HUES48 (cell line): ENCODE results near the gene TEX19.
"Not testable (repeated sequence)": the region's sequence is repeated elsewhere in the genome, so short reads cannot be mapped to it uniquely, and the experiment has no call there.

Experiments used
- H3K27ac ChIP-seq: one replicate; pipeline ENCODE4 v1.7.0; 2013; ENCODE audit warnings: low read depth, low read length, inconsistent platforms
- H3K27me3 ChIP-seq: 2 replicates; pipeline ENCODE4 v1.6.1; 2013; ENCODE audit warnings: mild to moderate bottlenecking, low read length; ENCODE audit not compliant: control insufficient read depth, insufficient read depth
- H3K36me3 ChIP-seq: 2 replicates; pipeline ENCODE4 v1.6.1; 2013; ENCODE audit warnings: low read length; ENCODE audit not compliant: control insufficient read depth, insufficient read depth
- H3K4me1 ChIP-seq: 2 replicates; pipeline ENCODE4 v1.6.1; 2013; ENCODE audit warnings: mild to moderate bottlenecking, low read length; ENCODE audit not compliant: control insufficient read depth, insufficient read depth
- H3K4me3 ChIP-seq: 2 replicates; pipeline ENCODE4 v1.5.1; 2013; ENCODE audit warnings: mild to moderate bottlenecking, low read depth, low read length
- H3K9ac ChIP-seq: 2 replicates; pipeline ENCODE4 v1.6.1; 2013; ENCODE audit warnings: mild to moderate bottlenecking, low read depth, low read length, moderate library complexity
- H3K9me3 ChIP-seq: 2 replicates; pipeline ENCODE4 v1.6.1; 2013; ENCODE audit warnings: low read length; ENCODE audit not compliant: control insufficient read depth, insufficient read depth

The TEX19 gene

DNA sequence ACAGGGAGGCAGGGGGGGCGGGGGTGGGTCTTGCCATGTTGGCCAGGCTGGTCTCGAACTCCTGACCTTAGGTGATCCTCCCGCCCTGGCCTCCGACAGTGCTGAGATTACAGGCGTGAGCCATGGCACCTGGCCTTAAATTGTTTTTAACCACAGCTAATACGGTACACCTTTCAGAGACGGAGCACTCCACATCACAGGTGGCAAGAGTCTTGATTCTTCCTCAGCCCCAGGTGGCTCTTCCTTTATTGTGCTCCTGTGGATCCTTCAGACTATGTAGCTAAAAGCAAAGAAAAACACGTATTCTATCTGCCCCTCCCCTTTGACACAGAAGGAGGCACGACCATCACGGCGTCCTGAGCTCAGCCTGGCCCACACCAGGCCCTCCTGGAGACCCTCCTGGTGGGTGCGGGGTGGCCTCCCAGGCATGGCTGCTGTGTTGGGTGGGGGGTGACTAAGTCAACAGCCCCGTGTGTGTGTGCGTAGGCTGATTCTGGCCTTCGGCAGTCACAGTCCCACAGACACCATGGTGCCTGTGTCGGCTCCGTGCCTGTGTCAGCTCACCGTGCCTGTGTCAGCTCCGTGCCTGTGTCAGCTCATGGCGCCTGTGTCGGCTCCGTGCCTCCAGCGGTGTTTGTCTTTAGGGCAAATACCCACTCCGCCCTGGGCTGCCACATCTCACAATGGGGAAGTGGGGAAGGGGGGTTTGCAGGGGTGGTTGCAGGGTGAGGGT is 14.7 kb upstream of the TEX19 start:
- Histone ChIP-seq H3K27me3 (peaks cover 3% of the 10 kb centered on the region; the same call in 1 of the 2 replicates), H3K4me1 (peaks cover 3% of the 10 kb centered on the region; the same call in 1 of the 2 replicates), H3K36me3 (no peaks in the 10 kb centered on the region), H3K9me3 (no peaks in the 10 kb centered on the region), H3K9ac (no peak overlapping the region), H3K27ac (no peak overlapping the region), H3K4me3 (no peak overlapping the region)

GRCh38 chr17:82345151-82345976 is 13.7 kb upstream of the TEX19 start:
- H3K9me3 ChIP-seq = no peaks in the 10 kb centered on the region

DNA sequence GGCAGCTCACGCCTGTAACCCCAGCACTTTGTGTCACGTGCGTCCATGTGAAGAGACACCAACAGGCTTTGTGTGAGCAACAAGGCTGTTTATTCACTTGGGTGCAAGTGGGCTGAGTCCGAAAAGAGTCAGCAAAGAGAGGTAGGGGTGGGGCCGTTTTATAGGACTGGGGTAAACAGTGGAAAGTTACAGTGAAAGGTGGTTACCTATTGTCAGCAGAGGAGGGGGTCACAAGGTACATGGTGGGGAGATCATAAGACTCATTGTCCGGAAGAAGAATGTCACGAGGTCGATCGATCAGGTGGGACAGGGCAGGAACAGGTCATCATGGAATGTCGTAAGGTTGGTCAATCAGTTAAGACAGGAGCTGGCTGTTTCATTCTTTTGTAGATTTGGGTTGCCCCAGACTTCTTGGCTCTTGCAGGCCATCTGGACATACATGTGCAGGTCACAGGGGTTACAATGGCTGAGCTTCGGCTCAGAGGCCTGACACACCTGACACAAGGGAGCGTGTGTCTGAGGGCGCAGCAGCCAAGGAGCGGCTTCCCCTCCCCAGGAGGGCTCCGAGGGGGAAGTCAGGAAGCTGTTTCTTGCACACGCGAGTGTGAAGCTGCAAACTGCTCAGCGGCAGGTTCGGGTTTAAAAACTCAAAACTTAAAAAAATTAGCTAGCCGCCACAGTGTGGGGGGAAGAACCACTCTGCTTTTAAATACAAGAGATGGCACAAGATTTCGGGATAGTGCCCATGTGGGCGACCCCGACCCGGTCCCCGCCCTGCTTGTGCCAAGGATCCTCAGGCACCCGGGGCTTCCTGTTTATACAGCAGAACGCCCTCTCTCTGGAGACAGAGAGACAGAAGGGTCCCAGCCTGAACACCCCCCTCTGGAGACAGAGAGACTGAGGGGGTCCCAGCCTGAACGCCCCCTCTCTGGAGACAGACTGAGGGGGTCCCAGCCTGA is 12.4 kb upstream of the TEX19 start:
- H3K4me3 ChIP-seq = no peak overlapping the region
- no peak overlapping the region for H3K9ac ChIP-seq
- H3K27ac ChIP-seq = no peak overlapping the region

More at GRCh38 chr17:82345151-82345976, 13.7 kb upstream of the TEX19 start:
- H3K27me3 ChIP-seq = no peaks in the 10 kb centered on the region
- H3K27ac ChIP-seq = no peak overlapping the region
- H3K4me3 ChIP-seq = no peak overlapping the region
- H3K4me1 ChIP-seq = no peaks in the 10 kb centered on the region
- no peak overlapping the region for H3K9ac ChIP-seq
- H3K36me3 ChIP-seq = no peaks in the 10 kb centered on the region

DNA sequence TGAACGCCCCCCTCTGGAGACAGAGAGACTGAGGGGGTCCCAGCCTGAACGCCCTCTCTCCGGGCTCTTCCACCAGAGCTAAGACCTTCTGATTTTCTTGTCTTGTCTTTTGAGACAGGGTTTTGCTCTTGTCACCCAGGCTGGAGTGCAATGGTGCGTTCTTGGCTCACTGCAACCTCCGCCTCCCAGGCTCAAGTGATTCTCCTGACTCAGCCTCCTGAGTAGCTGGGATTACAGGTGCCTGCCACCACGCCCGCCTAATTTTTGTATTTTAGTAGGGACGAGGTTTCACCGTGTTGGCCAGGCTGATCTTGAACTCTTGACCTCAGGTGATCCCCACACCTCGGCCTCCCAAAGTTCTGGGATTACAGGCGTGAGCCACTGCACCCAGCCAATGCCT is 11.1 kb upstream of the TEX19 start:
- H3K4me3 ChIP-seq, H3K36me3 ChIP-seq, H3K27me3 ChIP-seq, H3K27ac ChIP-seq, H3K4me1 ChIP-seq, H3K9me3 ChIP-seq, H3K9ac ChIP-seq: not testable (repeated sequence)

More for the DNA sequence above, 12.4 kb upstream of the TEX19 start:
- no peaks in the 10 kb centered on the region for H3K27me3 ChIP-seq
- no peaks in the 10 kb centered on the region for H3K36me3 ChIP-seq
- H3K4me1 ChIP-seq = no peaks in the 10 kb centered on the region
- no peaks in the 10 kb centered on the region for H3K9me3 ChIP-seq

DNA sequence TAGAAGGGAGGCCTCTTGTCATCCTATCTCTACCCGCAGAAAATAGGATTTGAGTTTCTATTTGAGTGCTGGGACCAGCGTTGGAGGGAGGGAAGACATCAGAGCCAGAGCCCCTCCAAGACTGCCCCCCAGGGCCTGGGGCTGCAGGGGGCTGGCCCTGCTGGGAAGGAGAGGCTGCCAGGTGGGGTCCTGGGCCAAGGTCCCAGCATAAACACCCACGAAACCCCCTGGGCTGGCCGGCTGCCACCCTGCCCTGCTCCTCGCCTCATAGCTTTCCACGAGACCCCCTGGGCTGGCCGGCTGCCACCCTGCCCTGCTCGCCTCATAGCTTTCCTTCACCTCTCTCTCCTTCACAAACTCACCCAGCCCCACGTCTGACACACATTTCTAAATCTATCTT is 10.6 kb upstream of the TEX19 start:
- Histone ChIP-seq H3K9me3 (no peaks in the 10 kb centered on the region), H3K36me3 (no peaks in the 10 kb centered on the region), H3K4me1 (no peaks in the 10 kb centered on the region), H3K4me3 (no peak overlapping the region), H3K27ac (no peak overlapping the region), H3K9ac (no peak overlapping the region), H3K27me3 (no peaks in the 10 kb centered on the region)

DNA sequence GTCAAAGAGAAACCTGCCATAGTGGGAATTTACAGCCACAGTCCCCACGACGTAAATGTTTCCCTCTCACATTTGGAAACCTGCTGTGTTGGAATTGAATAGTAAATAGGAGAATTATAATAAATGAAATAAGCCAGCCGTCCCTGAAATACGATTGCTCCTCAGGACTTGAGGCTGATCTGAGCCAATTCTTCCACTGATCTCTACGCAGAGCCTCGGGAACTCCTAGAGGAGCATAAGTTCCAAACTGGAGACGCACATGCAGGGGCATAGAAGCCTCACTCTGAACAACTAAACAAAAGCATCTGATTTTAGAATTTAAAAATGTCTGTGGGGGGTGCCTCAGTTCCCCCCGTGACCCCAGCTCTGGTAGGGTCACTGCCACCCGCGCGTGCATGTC is 10.2 kb upstream of the TEX19 start:
- Histone ChIP-seq H3K36me3 (no peaks in the 10 kb centered on the region), H3K27me3 (no peaks in the 10 kb centered on the region), H3K9me3 (no peaks in the 10 kb centered on the region), H3K27ac (no peak overlapping the region), H3K9ac (no peak overlapping the region), H3K4me1 (no peaks in the 10 kb centered on the region), H3K4me3 (no peak overlapping the region)

- H3K9me3 ChIP-seq = no peaks in the 10 kb centered on the region
- H3K9ac ChIP-seq = no peak overlapping the region
- no peaks in the 10 kb centered on the region for H3K36me3 ChIP-seq
- no peaks in the 10 kb centered on the region for H3K4me1 ChIP-seq
- H3K4me3 ChIP-seq = no peak overlapping the region
- H3K27me3 ChIP-seq = no peaks in the 10 kb centered on the region
- no peak overlapping the region for H3K27ac ChIP-seq
Observed at GRCh38 chr17:82349287-82349701, 9.8 kb upstream of the TEX19 start.

DNA sequence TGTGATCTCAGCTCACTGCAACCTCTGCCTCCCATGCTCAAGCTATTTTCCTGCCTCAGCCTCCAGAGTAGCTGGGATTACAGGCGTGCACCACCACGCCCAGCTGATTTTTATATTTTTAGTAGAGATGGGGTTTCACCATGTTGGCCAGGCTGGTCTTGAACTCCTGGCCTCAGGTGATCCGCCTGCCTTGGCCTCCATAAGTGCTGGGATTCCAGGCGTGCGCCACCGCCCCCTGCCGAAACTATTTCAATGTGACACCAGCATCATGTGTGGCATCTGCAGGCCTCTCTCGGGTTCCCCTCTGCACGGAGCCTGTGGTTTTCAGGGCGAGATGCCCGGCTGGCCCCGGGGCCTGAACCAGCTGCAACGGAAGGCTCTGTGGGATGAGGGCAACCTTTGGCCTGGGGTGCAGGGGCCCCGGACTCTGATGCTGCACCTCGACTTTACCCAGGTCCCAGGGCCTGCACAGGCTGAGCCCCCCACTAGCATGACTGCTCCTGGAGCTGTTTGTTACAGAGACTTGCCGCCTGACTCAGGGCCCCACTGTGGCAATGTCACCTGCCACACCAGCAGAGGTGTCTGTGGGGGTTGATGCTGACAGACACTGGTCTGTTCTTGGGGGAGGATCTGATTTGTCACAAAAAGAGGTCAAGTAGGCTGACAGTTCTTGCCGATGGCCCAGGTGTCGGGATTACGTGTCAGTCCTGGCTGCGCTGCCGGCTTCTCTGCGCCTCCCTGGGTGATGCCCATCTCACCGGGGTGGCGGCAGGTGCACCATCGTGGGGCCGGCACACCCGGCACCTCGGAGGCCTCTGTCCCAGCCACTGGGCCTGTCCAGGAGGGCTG is 8.6 kb upstream of the TEX19 start:
- H3K4me1 ChIP-seq = no peaks in the 10 kb centered on the region
- no peaks in the 10 kb centered on the region for H3K9me3 ChIP-seq
- no peak overlapping the region for H3K4me3 ChIP-seq
- H3K9ac ChIP-seq = no peak overlapping the region
- no peaks in the 10 kb centered on the region for H3K36me3 ChIP-seq
- H3K27ac ChIP-seq = no peak overlapping the region
- no peaks in the 10 kb centered on the region for H3K27me3 ChIP-seq

- Histone ChIP-seq H3K27me3 (no peaks in the 10 kb centered on the region), H3K4me3 (no peak overlapping the region), H3K36me3 (no peaks in the 10 kb centered on the region), H3K9me3 (no peaks in the 10 kb centered on the region), H3K27ac (no peak overlapping the region), H3K4me1 (no peaks in the 10 kb centered on the region; the same call in 1 of the 2 replicates), H3K9ac (no peak overlapping the region)
Observed at GRCh38 chr17:82351254-82351712, 7.8 kb upstream of the TEX19 start.
